ENCODE data around the gene NSUN7.
"Not testable (repeated sequence)": the region's sequence is repeated elsewhere in the genome, so short reads cannot be mapped to it uniquely, and the experiment has no call there.

Gene NSUN7
- total RNA-seq, result 0 to 0.19 (median 0.17) reads per million in 3 donors

GRCh38 chr4:40749717-40750460 lies at the start of gene NSUN7:
NSUN7 (plus strand) TSS chr4:40749955; CDS start chr4:40750694, 739 bp downstream.
- H3K27ac ChIP-seq (ENCODE audit: insufficient read depth, low read length, poor library complexity, severe bottlenecking), result no peak within 1 kb of the TSS
- peaks cover 25% of the 10 kb centered on the region for H3K27me3 ChIP-seq (replicated peaks; ENCODE audit: control insufficient read depth, insufficient read depth, low read length, poor library complexity, severe bottlenecking)
- no peak for DNase-seq
- no peaks in the 10 kb centered on the region for H3K36me3 ChIP-seq (ENCODE audit: control insufficient read depth, insufficient read depth, low read length)
- H3K4me3 ChIP-seq (ENCODE audit: insufficient read depth, low read depth, low read length, poor library complexity, severe bottlenecking), result peak within 1 kb of the TSS; percentile 52
- H3K9me3 ChIP-seq (ENCODE audit: control insufficient read depth, low read length), result no peaks in the 10 kb centered on the region
- H3K4me1 ChIP-seq (ENCODE audit: control insufficient read depth, insufficient read depth, low read length, poor library complexity, severe bottlenecking), result peaks cover 2% of the 10 kb centered on the region

GRCh38 chr4:40702137-40702799 lies 47.5 kb upstream of the NSUN7 start:
- H3K27ac ChIP-seq (ENCODE audit: insufficient read depth, low read length, poor library complexity, severe bottlenecking), result no peak overlapping the region
- H3K4me3 ChIP-seq (ENCODE audit: insufficient read depth, low read depth, low read length, poor library complexity, severe bottlenecking), result no peak overlapping the region
- no peaks in the 10 kb centered on the region for H3K4me1 ChIP-seq (ENCODE audit: control insufficient read depth, insufficient read depth, low read length, poor library complexity, severe bottlenecking)
- DNase-seq, result no peak
- H3K9me3 ChIP-seq (ENCODE audit: control insufficient read depth, low read length), result no peaks in the 10 kb centered on the region
- H3K27me3 ChIP-seq (replicated peaks; ENCODE audit: control insufficient read depth, insufficient read depth, low read length, poor library complexity, severe bottlenecking), result no peaks in the 10 kb centered on the region
- H3K36me3 ChIP-seq (ENCODE audit: control insufficient read depth, insufficient read depth, low read length), result no peaks in the 10 kb centered on the region

- Histone ChIP-seq H3K9me3 (ENCODE audit: control insufficient read depth, low read length) (no peaks in the 10 kb centered on the region), H3K36me3 (ENCODE audit: control insufficient read depth, insufficient read depth, low read length) (no peaks in the 10 kb centered on the region), H3K4me1 (ENCODE audit: control insufficient read depth, insufficient read depth, low read length, poor library complexity, severe bottlenecking) (no peaks in the 10 kb centered on the region), H3K4me3 (ENCODE audit: insufficient read depth, low read depth, low read length, poor library complexity, severe bottlenecking) (no peak overlapping the region), H3K27ac (ENCODE audit: insufficient read depth, low read length, poor library complexity, severe bottlenecking) (no peak overlapping the region), H3K27me3 (replicated peaks; ENCODE audit: control insufficient read depth, insufficient read depth, low read length, poor library complexity, severe bottlenecking) (no peaks in the 10 kb centered on the region)
- no peak for DNase-seq
Measured at GRCh38 chr4:40702800-40703151, 47.0 kb upstream of the NSUN7 start.

- H3K27ac ChIP-seq (ENCODE audit: insufficient read depth, low read length, poor library complexity, severe bottlenecking), result no peak overlapping the region
- H3K9me3 ChIP-seq (ENCODE audit: control insufficient read depth, low read length), result no peaks in the 10 kb centered on the region
- no peak for DNase-seq
- no peaks in the 10 kb centered on the region for H3K27me3 ChIP-seq (replicated peaks; ENCODE audit: control insufficient read depth, insufficient read depth, low read length, poor library complexity, severe bottlenecking)
- H3K4me3 ChIP-seq (ENCODE audit: insufficient read depth, low read depth, low read length, poor library complexity, severe bottlenecking), result no peak overlapping the region
- no peaks in the 10 kb centered on the region for H3K4me1 ChIP-seq (ENCODE audit: control insufficient read depth, insufficient read depth, low read length, poor library complexity, severe bottlenecking)
- no peaks in the 10 kb centered on the region for H3K36me3 ChIP-seq (ENCODE audit: control insufficient read depth, insufficient read depth, low read length)
Measured at GRCh38 chr4:40704073-40704472, 45.7 kb upstream of the NSUN7 start.

GRCh38 chr4:40710484-40711254 lies 39.1 kb upstream of the NSUN7 start:
- Histone ChIP-seq H3K27me3 (replicated peaks; ENCODE audit: control insufficient read depth, insufficient read depth, low read length, poor library complexity, severe bottlenecking) (no peaks in the 10 kb centered on the region), H3K4me3 (ENCODE audit: insufficient read depth, low read depth, low read length, poor library complexity, severe bottlenecking) (no peak overlapping the region), H3K36me3 (ENCODE audit: control insufficient read depth, insufficient read depth, low read length) (no peaks in the 10 kb centered on the region), H3K27ac (ENCODE audit: insufficient read depth, low read length, poor library complexity, severe bottlenecking) (no peak overlapping the region), H3K9me3 (ENCODE audit: control insufficient read depth, low read length) (no peaks in the 10 kb centered on the region), H3K4me1 (ENCODE audit: control insufficient read depth, insufficient read depth, low read length, poor library complexity, severe bottlenecking) (no peaks in the 10 kb centered on the region)
- DNase-seq, result no peak

- H3K36me3 ChIP-seq (ENCODE audit: control insufficient read depth, insufficient read depth, low read length); H3K27me3 ChIP-seq (replicated peaks; ENCODE audit: control insufficient read depth, insufficient read depth, low read length, poor library complexity, severe bottlenecking); H3K4me3 ChIP-seq (ENCODE audit: insufficient read depth, low read depth, low read length, poor library complexity, severe bottlenecking); H3K27ac ChIP-seq (ENCODE audit: insufficient read depth, low read length, poor library complexity, severe bottlenecking); H3K4me1 ChIP-seq (ENCODE audit: control insufficient read depth, insufficient read depth, low read length, poor library complexity, severe bottlenecking); H3K9me3 ChIP-seq (ENCODE audit: control insufficient read depth, low read length); DNase-seq: not testable (repeated sequence)
Measured at GRCh38 chr4:40713001-40713400, 36.8 kb upstream of the NSUN7 start.

- H3K4me3 ChIP-seq (ENCODE audit: insufficient read depth, low read depth, low read length, poor library complexity, severe bottlenecking), result no peak overlapping the region
- no peaks in the 10 kb centered on the region for H3K27me3 ChIP-seq (replicated peaks; ENCODE audit: control insufficient read depth, insufficient read depth, low read length, poor library complexity, severe bottlenecking)
- no peaks in the 10 kb centered on the region for H3K9me3 ChIP-seq (ENCODE audit: control insufficient read depth, low read length)
- no peak overlapping the region for H3K27ac ChIP-seq (ENCODE audit: insufficient read depth, low read length, poor library complexity, severe bottlenecking)
- H3K4me1 ChIP-seq (ENCODE audit: control insufficient read depth, insufficient read depth, low read length, poor library complexity, severe bottlenecking), result no peaks in the 10 kb centered on the region
- H3K36me3 ChIP-seq (ENCODE audit: control insufficient read depth, insufficient read depth, low read length), result no peaks in the 10 kb centered on the region
- DNase-seq, result no peak
Measured at GRCh38 chr4:40713798-40714197, 36.0 kb upstream of the NSUN7 start.

GRCh38 chr4:40718586-40718985 lies 31.2 kb upstream of the NSUN7 start:
- Histone ChIP-seq H3K9me3 (ENCODE audit: control insufficient read depth, low read length) (no peaks in the 10 kb centered on the region), H3K36me3 (ENCODE audit: control insufficient read depth, insufficient read depth, low read length) (no peaks in the 10 kb centered on the region), H3K27ac (ENCODE audit: insufficient read depth, low read length, poor library complexity, severe bottlenecking) (no peak overlapping the region), H3K4me3 (ENCODE audit: insufficient read depth, low read depth, low read length, poor library complexity, severe bottlenecking) (no peak overlapping the region), H3K27me3 (replicated peaks; ENCODE audit: control insufficient read depth, insufficient read depth, low read length, poor library complexity, severe bottlenecking) (no peaks in the 10 kb centered on the region), H3K4me1 (ENCODE audit: control insufficient read depth, insufficient read depth, low read length, poor library complexity, severe bottlenecking) (peaks cover 8% of the 10 kb centered on the region)
- no peak for DNase-seq

- Histone ChIP-seq H3K27me3 (replicated peaks; ENCODE audit: control insufficient read depth, insufficient read depth, low read length, poor library complexity, severe bottlenecking) (no peaks in the 10 kb centered on the region), H3K36me3 (ENCODE audit: control insufficient read depth, insufficient read depth, low read length) (no peaks in the 10 kb centered on the region), H3K9me3 (ENCODE audit: control insufficient read depth, low read length) (no peaks in the 10 kb centered on the region), H3K27ac (ENCODE audit: insufficient read depth, low read length, poor library complexity, severe bottlenecking) (no peak overlapping the region), H3K4me1 (ENCODE audit: control insufficient read depth, insufficient read depth, low read length, poor library complexity, severe bottlenecking) (peaks cover 8% of the 10 kb centered on the region), H3K4me3 (ENCODE audit: insufficient read depth, low read depth, low read length, poor library complexity, severe bottlenecking) (no peak overlapping the region)
- DNase-seq, result no peak
Measured at GRCh38 chr4:40719008-40719623, 30.6 kb upstream of the NSUN7 start.
